HepG2 (cell line): ENCODE data around the gene CCDC144A. TPM values are rescaled to one million over a fixed set of nuclear protein-coding genes. Genes with fewer than 3 reads are reported as not detected.
"Not testable (repeated sequence)": the region's sequence is repeated elsewhere in the genome, so short reads cannot be mapped to it uniquely, and the experiment has no call there.

Experiments used
- ATAC-seq: fragments of 200-7000 bp; cut with Tn5 transposase; 3 replicates; pipeline ENCODE4 v1.9.1; 2020; ENCODE audit warnings: mild to moderate bottlenecking, moderate library complexity
- BruUV-seq: library from RNA; stranded (reverse); fragments of 400-500 nt; replicated peaks from 2 replicates; lab custom pipeline; 2021; lab: Mats Ljungman, UMichigan
- CTCF ChIA-PET: fragments of 300-600 bp; formaldehyde crosslinking; extraction: SDS; loops from one replicate; lab custom pipeline; 2021; ENCODE audit warnings: low total read pairs, inconsistent platforms, low intra/inter-chr PET ratio; lab: Yijun Ruan, JAX
- POLR2A ChIA-PET: fragments of 350-600 bp; sonication (Branson Sonifier 250); formaldehyde crosslinking; loops from one replicate; lab custom pipeline; 2020; ENCODE audit warnings: antibody characterized with exemption, inconsistent platforms; lab: Yijun Ruan, JAX
- DNase-seq: peaks from one replicate; pipeline ENCODE4 v3.0.0-alpha.2; 2015; ENCODE audit warnings: low spot score
- FAIRE-seq: peaks from 3 replicates; lab custom pipeline; 2011; peaks lifted over from hg19 to GRCh38; lab: Jason Lieb, UNC
- H2AFZ ChIP-seq: one replicate; pipeline ENCODE4 v1.6.1; 2011; ENCODE audit warnings: low read length, inconsistent platforms
- H3K27ac ChIP-seq: fragments of 300-600 bp; 3 replicates; pipeline ENCODE4 v1.8.0; 2011; ENCODE audit warnings: mixed run types, mild to moderate bottlenecking, mixed read lengths, low read length, inconsistent platforms; ENCODE audit not compliant: insufficient read depth; ENCODE audit errors: extremely low read length
- H3K27me3 ChIP-seq, 2 experiments: fragments of 200-600 bp in 1 of 2; 2 replicates in 1 of 2; 3 replicates in 1 of 2; pipeline versions ENCODE4 v1.6.0 to v1.8.0; 2011; ENCODE audit warnings: low read length in 2 of 2, mild to moderate bottlenecking in 2 of 2, moderate library complexity in 2 of 2, inconsistent platforms in 1 of 2; ENCODE audit not compliant: insufficient read depth in 2 of 2, control insufficient read depth in 1 of 2
- H3K36me3 ChIP-seq, 2 experiments: fragments of 200-600 bp in 1 of 2; replicated peaks in 1 of 2; 2 replicates in 1 of 2; 3 replicates in 1 of 2; pipeline versions ENCODE4 v1.5.1 to v1.8.0; 2011; ENCODE audit warnings: low read length in 2 of 2, inconsistent platforms in 1 of 2; ENCODE audit not compliant: insufficient read depth in 2 of 2, control insufficient read depth in 1 of 2
- H3K4me1 ChIP-seq: 2 replicates; pipeline ENCODE4 v1.5.1; 2012; ENCODE audit warnings: low read length, inconsistent platforms; ENCODE audit not compliant: insufficient read depth
- H3K4me2 ChIP-seq: 2 replicates; pipeline ENCODE4 v1.6.0; 2011; ENCODE audit warnings: low read depth, low read length, inconsistent platforms
- H3K4me3 ChIP-seq, 3 experiments: fragments of 200-600 bp in 1 of 3; sonication (generic), shearing (Covaris generic) in 1 of 3; replicated peaks in 1 of 3; 2 replicates each; pipeline ENCODE4 v1.5.1; 2011 to 2016; ENCODE audit warnings: low read length in 3 of 3, inconsistent platforms in 2 of 3, low read depth in 2 of 3, mild to moderate bottlenecking in 2 of 3, control low read depth in 1 of 3, mixed read lengths in 1 of 3; ENCODE audit not compliant: insufficient read depth in 1 of 3
- H3K79me2 ChIP-seq: one replicate; pipeline ENCODE4 v1.6.1; 2011; ENCODE audit warnings: low read length, inconsistent platforms; ENCODE audit not compliant: insufficient read depth
- H3K9ac ChIP-seq: 2 replicates; pipeline ENCODE4 v1.6.0; 2011; ENCODE audit warnings: mild to moderate bottlenecking, low read depth, low read length, inconsistent platforms; ENCODE audit not compliant: insufficient read depth
- H3K9me3 ChIP-seq: 2 replicates; pipeline ENCODE4 v1.5.1; 2012; ENCODE audit warnings: mild to moderate bottlenecking, low read length
- H4K20me1 ChIP-seq: 2 replicates; pipeline ENCODE4 v1.6.0; 2011; ENCODE audit warnings: inconsistent platforms, mild to moderate bottlenecking, low read length, moderate library complexity; ENCODE audit not compliant: insufficient read depth
- HDAC1 ChIP-seq: sonication (generic); formaldehyde crosslinking; IDR thresholded peaks from 2 replicates; pipeline ENCODE4 v1.5.1; 2020; ENCODE audit warnings: mild to moderate bottlenecking, missing genetic modification reagents
- WGBS: methylation state at CpG from one replicate; pipeline ENCODE4 v1.1.6; 2017; ENCODE audit warnings: low lambda C conversion rate; 5-methylcytosine and 5-hydroxymethylcytosine counted together
- in situ Hi-C: cut with HindIII; loops from 2 replicates; pipeline ENCODE4 v1.10.0; 2017; ENCODE audit warnings: low pct_unique_long_range_greater_than_20kb; ENCODE audit not compliant: extremely low pct_ligation_motif_present
- intact Hi-C: fragments of 100-400 bp; cut with micrococcal nuclease; formaldehyde crosslinking; loops from one replicate; pipeline ENCODE4 v1.10.0; 2022; ENCODE audit not compliant: unreplicated experiment
- polyA plus RNA-seq, 8 experiments: library from polyadenylated mRNA; depleted of rRNA in 3 of 8; stranded (reverse) in 7 of 8; unstranded in 1 of 8; fragments of >200 nt; fragmentation: Illumina TruSeq in 4 of 8; extraction: Trizol in 4 of 8; gene quantifications; 2 replicates each; pipeline versions ENCODE4 v1.2.1 to v1.2.3, GENCODE V29; 2011 to 2016; ENCODE audit warnings: low read depth in 4 of 8, missing spikeins in 1 of 8, mixed read lengths in 1 of 8; ENCODE audit not compliant: insufficient read depth in 1 of 8
- total RNA-seq, 5 experiments: library from RNA; depleted of rRNA; stranded (reverse); fragments of >200 nt; fragmentation: Illumina TruSeq; extraction: Trizol; gene quantifications; 2 replicates each; pipeline ENCODE4 v1.2.3, GENCODE V29; 2016; ENCODE audit warnings: low read depth in 1 of 5
- TF ChIP-seq, protein P1 (sequence below): sonication (generic); formaldehyde crosslinking; IDR thresholded peaks from 2 replicates; pipeline ENCODE4 v1.5.1; 2020; ENCODE audit warnings: mild to moderate bottlenecking, missing genetic modification reagents, moderate library complexity

Gene CCDC144A
- total and polyA plus RNA-seq, 2 of the 13 experiments (the other 11 are each of a cell fraction or from before 2014, with no cell fraction given) = 0.09 TPM; not detected in 1

DNA sequence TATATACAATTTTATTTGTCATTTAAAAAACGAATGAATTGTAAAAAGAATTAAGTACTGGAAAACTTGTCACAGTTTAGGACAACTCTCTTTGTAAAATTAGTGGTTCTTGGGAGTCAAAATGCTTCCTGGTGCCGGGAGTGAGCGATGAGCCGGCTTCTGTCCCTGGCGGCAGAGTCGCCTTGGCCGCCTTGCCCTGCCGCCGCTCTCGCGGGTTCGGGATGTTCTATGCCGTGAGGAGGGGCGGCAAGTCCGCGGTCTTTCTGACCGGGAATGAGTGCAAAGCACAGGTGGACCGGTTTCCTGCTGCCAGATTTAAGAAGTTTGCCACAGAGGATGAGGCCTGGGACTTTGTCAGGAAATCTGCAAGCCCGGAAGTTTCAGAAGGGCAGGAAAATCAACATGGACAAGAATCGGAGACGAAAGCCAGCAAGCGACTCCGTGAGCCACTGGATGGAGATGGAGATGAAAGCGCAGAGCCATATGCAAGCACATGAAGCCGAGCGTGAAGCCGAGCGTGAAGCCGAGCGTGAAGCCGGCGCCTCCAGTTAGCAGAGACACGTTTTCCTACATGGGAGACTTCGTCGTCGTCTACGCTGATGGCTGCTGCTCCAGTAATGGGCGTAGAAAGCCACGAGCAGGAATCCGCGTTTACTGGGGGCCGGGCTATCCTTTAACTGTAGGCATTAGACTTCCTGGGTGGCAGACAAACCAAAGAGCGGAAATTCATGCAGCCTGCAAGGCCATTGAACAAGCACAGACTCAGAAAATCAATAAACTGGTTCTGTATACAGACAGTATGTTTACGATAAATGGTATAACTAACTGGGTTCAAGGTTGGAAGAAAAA, 6.5 kb upstream of the CCDC144A start (continued):
- TF ChIP-seq, protein P1, sequence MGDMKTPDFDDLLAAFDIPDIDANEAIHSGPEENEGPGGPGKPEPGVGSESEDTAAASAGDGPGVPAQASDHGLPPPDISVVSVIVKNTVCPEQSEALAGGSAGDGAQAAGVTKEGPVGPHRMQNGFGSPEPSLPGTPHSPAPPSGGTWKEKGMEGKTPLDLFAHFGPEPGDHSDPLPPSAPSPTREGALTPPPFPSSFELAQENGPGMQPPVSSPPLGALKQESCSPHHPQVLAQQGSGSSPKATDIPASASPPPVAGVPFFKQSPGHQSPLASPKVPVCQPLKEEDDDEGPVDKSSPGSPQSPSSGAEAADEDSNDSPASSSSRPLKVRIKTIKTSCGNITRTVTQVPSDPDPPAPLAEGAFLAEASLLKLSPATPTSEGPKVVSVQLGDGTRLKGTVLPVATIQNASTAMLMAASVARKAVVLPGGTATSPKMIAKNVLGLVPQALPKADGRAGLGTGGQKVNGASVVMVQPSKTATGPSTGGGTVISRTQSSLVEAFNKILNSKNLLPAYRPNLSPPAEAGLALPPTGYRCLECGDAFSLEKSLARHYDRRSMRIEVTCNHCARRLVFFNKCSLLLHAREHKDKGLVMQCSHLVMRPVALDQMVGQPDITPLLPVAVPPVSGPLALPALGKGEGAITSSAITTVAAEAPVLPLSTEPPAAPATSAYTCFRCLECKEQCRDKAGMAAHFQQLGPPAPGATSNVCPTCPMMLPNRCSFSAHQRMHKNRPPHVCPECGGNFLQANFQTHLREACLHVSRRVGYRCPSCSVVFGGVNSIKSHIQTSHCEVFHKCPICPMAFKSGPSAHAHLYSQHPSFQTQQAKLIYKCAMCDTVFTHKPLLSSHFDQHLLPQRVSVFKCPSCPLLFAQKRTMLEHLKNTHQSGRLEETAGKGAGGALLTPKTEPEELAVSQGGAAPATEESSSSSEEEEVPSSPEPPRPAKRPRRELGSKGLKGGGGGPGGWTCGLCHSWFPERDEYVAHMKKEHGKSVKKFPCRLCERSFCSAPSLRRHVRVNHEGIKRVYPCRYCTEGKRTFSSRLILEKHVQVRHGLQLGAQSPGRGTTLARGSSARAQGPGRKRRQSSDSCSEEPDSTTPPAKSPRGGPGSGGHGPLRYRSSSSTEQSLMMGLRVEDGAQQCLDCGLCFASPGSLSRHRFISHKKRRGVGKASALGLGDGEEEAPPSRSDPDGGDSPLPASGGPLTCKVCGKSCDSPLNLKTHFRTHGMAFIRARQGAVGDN = peak; percentile 76
- TF ChIP-seq HDAC1 = peak; percentile 33; the same call in 1 of the 2 replicates
- TF ChIP-seq, all 625 proteins: peak for 62; not testable (repeated sequence) for 563

DNA sequence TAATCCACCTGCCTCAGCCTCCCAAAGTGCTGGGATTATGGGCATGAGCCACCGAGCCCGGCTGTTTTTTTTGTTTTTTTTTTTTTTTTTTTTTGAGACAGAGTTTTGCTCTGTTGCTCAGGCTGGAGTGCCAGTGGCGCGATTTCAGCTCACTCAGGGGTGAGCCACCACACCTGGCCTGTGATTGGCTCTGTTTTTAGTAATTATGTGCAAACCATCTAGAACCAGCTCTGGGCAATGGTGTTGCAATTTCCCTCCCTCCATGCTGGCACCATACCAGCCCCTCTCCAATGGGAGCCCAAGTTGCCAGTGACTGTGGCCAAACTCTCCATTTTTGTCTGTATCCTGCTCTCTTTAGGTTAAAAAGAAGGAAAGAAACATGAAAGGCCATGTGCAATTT, 4.0 kb upstream of the CCDC144A start:
- H3K27me3 ChIP-seq, H3K79me2 ChIP-seq, POLR2A ChIA-PET, ATAC-seq, H3K36me3 ChIP-seq, FAIRE-seq, H3K4me2 ChIP-seq, H3K9me3 ChIP-seq, BruUV-seq, H3K4me3 ChIP-seq, H2AFZ ChIP-seq, H4K20me1 ChIP-seq, CTCF ChIA-PET, H3K27ac ChIP-seq, intact Hi-C loops, H3K9ac ChIP-seq, DNase-seq, in situ Hi-C loops: not testable (repeated sequence)
- peaks cover 12% of the 10 kb centered on the region; the same call in 1 of the 2 replicates for H3K4me1 ChIP-seq
- 80% methylated on average over 4 of the region's 4 CpGs for WGBS

DNA sequence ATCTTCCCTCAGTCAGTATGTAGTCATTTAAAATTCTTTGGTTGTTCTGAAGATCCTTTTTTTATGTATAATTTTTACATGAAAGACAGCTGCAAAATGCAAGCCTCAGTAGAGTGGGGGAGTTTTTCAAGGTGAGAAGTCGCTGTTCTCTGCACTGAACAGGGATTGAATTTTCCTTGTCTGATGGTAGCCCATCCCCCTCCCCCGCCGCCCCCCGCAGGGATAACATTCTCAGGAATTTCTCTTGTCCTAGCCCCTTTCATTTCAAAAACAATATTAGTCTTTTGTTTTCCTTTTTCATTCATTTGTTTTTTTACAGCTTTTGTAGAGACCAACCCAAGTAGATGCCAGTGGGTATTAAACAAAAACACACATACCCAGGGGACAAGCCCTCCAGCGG, 2.9 kb upstream of the CCDC144A start:
- H2AFZ ChIP-seq, intact Hi-C loops, H3K4me2 ChIP-seq, H3K4me3 ChIP-seq, POLR2A ChIA-PET, H3K27me3 ChIP-seq, H3K9me3 ChIP-seq, BruUV-seq, in situ Hi-C loops, ATAC-seq, DNase-seq, H3K27ac ChIP-seq, H3K9ac ChIP-seq, H3K36me3 ChIP-seq, H3K79me2 ChIP-seq, H4K20me1 ChIP-seq, FAIRE-seq, CTCF ChIA-PET: not testable (repeated sequence)
- WGBS = 21% methylated on average over 5 of the region's 5 CpGs
- H3K4me1 ChIP-seq = peaks cover 12% of the 10 kb centered on the region; the same call in 1 of the 2 replicates

DNA sequence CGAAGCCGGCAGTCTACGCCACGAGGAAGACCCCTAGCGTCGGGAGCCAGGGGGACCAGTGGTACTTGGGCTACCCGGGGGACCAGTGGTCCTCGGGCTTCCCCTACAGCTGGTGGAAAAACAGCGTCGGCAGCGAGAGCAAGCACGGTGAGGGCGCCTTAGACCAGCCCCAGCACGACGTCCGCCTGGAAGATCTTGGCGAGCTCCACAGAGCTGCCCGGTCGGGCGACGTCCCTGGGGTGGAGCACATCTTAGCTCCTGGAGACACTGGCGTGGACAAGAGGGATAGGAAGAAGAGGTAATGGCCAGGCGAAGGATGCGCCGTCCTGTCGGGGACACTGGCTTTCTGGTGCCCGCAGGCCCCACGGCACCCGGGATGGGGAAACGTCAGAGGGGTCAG, 406 bp downstream of the CCDC144A start:
- H3K27ac ChIP-seq, H3K79me2 ChIP-seq, H3K9me3 ChIP-seq, in situ Hi-C loops, H4K20me1 ChIP-seq, H3K4me2 ChIP-seq, ATAC-seq, H3K9ac ChIP-seq, H3K27me3 ChIP-seq, H3K4me3 ChIP-seq, H3K36me3 ChIP-seq, DNase-seq, H3K4me1 ChIP-seq, BruUV-seq, FAIRE-seq, intact Hi-C loops, H2AFZ ChIP-seq, POLR2A ChIA-PET: not testable (repeated sequence)
- WGBS = 81% methylated on average over 22 of the region's 30 CpGs
- CTCF ChIA-PET = interaction anchor here (1.7 to 2.9 kb wide), 3 partner anchors 101 to 154 kb away, joined by 8 to 9 read pairs (median 9); no protein-coding TSS in a partner anchor
